Smooth muscle cell (in vitro differentiated cells): ENCODE results near the gene SPG21. TPM values are rescaled to one million over a fixed set of nuclear protein-coding genes. Genes with fewer than 3 reads are reported as not detected.
"Not testable (repeated sequence)": the region's sequence is repeated elsewhere in the genome, so short reads cannot be mapped to it uniquely, and the experiment has no call there.

Experiments used
- DNase-seq: peaks from one replicate; lab custom pipeline; 2025; ENCODE audit not compliant: unreplicated experiment; lab: John Stamatoyannopoulos, UW
- H2AFZ ChIP-seq: fragments of 200-600 bp; sonication (generic); 2 replicates; pipeline ENCODE4 v1.6.0; 2016; ENCODE audit warnings: antibody characterized with exemption, low read depth, mild to moderate bottlenecking
- H3F3A ChIP-seq: fragments of 200-600 bp; sonication (generic); 2 replicates; pipeline ENCODE4 v1.6.0; 2017; ENCODE audit warnings: antibody characterized with exemption, low read depth
- H3K27ac ChIP-seq: fragments of 200-600 bp; sonication (generic); 2 replicates; pipeline ENCODE4 v1.5.1; 2016; ENCODE audit warnings: low read depth, mild to moderate bottlenecking
- H3K27me3 ChIP-seq: fragments of 200-600 bp; sonication (generic); 2 replicates; pipeline ENCODE4 v1.6.1; 2016; ENCODE audit warnings: low read depth, mild to moderate bottlenecking
- H3K36me3 ChIP-seq: fragments of 200-600 bp; sonication (generic); 2 replicates; pipeline ENCODE4 v1.5.1; 2016; ENCODE audit warnings: low read depth
- H3K4me1 ChIP-seq: fragments of 200-600 bp; sonication (generic); 2 replicates; pipeline ENCODE4 v1.5.1; 2016; ENCODE audit warnings: low read depth
- H3K4me2 ChIP-seq: fragments of 200-600 bp; sonication (generic); 2 replicates; pipeline ENCODE4 v1.6.0; 2016; ENCODE audit warnings: mild to moderate bottlenecking
- H3K4me3 ChIP-seq: fragments of 200-600 bp; sonication (generic); 2 replicates; pipeline ENCODE4 v1.5.1; 2016; ENCODE audit warnings: mild to moderate bottlenecking
- H3K79me2 ChIP-seq: fragments of 200-600 bp; sonication (generic); 2 replicates; pipeline ENCODE4 v1.6.0; 2016; ENCODE audit warnings: low read depth, mild to moderate bottlenecking
- H3K9ac ChIP-seq: fragments of 200-600 bp; sonication (generic); 2 replicates; pipeline ENCODE4 v1.6.0; 2016; ENCODE audit warnings: low read depth
- H3K9me3 ChIP-seq: fragments of 200-600 bp; sonication (generic); replicated peaks from 2 replicates; pipeline ENCODE4 v1.5.1; 2016; ENCODE audit warnings: low read depth
- H4K20me1 ChIP-seq: fragments of 200-600 bp; sonication (generic); 2 replicates; pipeline ENCODE4 v1.6.0; 2016; ENCODE audit warnings: low read depth
- CTCF ChIP-seq: fragments of 200-600 bp; sonication (generic); IDR thresholded peaks from 2 replicates; pipeline ENCODE4 v1.5.1; 2017; ENCODE audit warnings: borderline replicate concordance, mild to moderate bottlenecking, antibody characterized with exemption; ENCODE audit not compliant: insufficient read depth, poor library complexity, severe bottlenecking
- WGBS: methylation state at CpG from one replicate; pipeline ENCODE4 v1.1.7; 2016; ENCODE audit warnings: low lambda C conversion rate; 5-methylcytosine and 5-hydroxymethylcytosine counted together
- polyA plus RNA-seq: library from polyadenylated mRNA; unstranded; fragments of >200 nt; fragmentation: Nextera tagmentation; extraction: Ambion mirVana; gene quantifications from 2 replicates; pipeline ENCODE4 v1.2.1, GENCODE V29; 2016
- total RNA-seq: library from RNA; depleted of rRNA; stranded (reverse); fragments of >200 nt; gene quantifications from 2 replicates; pipeline ENCODE4 v1.2.3, GENCODE V29; 2014

Gene SPG21
- total and polyA plus RNA-seq, 2 experiments from 2014 or later: 94.4 to 110 TPM

GRCh38 chr15:65026756-65027155 is 37.0 kb upstream of the SPG21 start:
- no peaks in the 10 kb centered on the region for H4K20me1 ChIP-seq
- no peak for TF ChIP-seq CTCF
- no peak overlapping the region for H3K4me2 ChIP-seq
- H3K79me2 ChIP-seq: peaks cover 13% of the 10 kb centered on the region
- H2AFZ ChIP-seq: no peak overlapping the region
- no peaks in the 10 kb centered on the region for H3K9me3 ChIP-seq
- DNase-seq: no peak
- H3K27me3 ChIP-seq: no peaks in the 10 kb centered on the region
- H3K4me1 ChIP-seq: peaks cover 13% of the 10 kb centered on the region
- no peaks in the 10 kb centered on the region for H3K36me3 ChIP-seq
- no peak overlapping the region for H3K27ac ChIP-seq
- no peak overlapping the region for H3K9ac ChIP-seq
- no peaks in the 10 kb centered on the region for H3F3A ChIP-seq
- WGBS: 98% methylated on average over 6 of the region's 6 CpGs
- no peak overlapping the region for H3K4me3 ChIP-seq

- H3K27ac ChIP-seq: no peak overlapping the region
- H3F3A ChIP-seq: no peaks in the 10 kb centered on the region
- H3K9me3 ChIP-seq: no peaks in the 10 kb centered on the region
- no peaks in the 10 kb centered on the region for H3K79me2 ChIP-seq
- H3K9ac ChIP-seq: no peak overlapping the region
- no peak overlapping the region for H3K4me3 ChIP-seq
- no peaks in the 10 kb centered on the region for H4K20me1 ChIP-seq
- peaks cover 18% of the 10 kb centered on the region for H3K36me3 ChIP-seq
- TF ChIP-seq CTCF: no peak
- H3K27me3 ChIP-seq: no peaks in the 10 kb centered on the region
- H3K4me1 ChIP-seq: no peaks in the 10 kb centered on the region
- H2AFZ ChIP-seq: no peak overlapping the region
- no peak for DNase-seq
- H3K4me2 ChIP-seq: no peak overlapping the region
Measured at GRCh38 chr15:65021488-65021887, 31.8 kb upstream of the SPG21 start.

GRCh38 chr15:65020419-65020818 is 30.7 kb upstream of the SPG21 start:
- Histone ChIP-seq H4K20me1 (no peaks in the 10 kb centered on the region), H3K79me2 (no peaks in the 10 kb centered on the region), H3K4me3 (no peak overlapping the region), H3K27me3 (no peaks in the 10 kb centered on the region), H3K9ac (no peak overlapping the region), H2AFZ (no peak overlapping the region), H3K4me1 (no peaks in the 10 kb centered on the region), H3K27ac (no peak overlapping the region), H3K4me2 (no peak overlapping the region), H3F3A (no peaks in the 10 kb centered on the region), H3K9me3 (no peaks in the 10 kb centered on the region), H3K36me3 (peaks cover 24% of the 10 kb centered on the region)
- WGBS: 100% methylated on average over 1 of the region's 1 CpG
- TF ChIP-seq CTCF: no peak
- no peak for DNase-seq

- not testable (repeated sequence) for H3K9ac ChIP-seq, H3F3A ChIP-seq, H2AFZ ChIP-seq, H3K27me3 ChIP-seq, H3K4me1 ChIP-seq, H3K79me2 ChIP-seq, H3K4me3 ChIP-seq, H4K20me1 ChIP-seq, DNase-seq, H3K4me2 ChIP-seq, H3K27ac ChIP-seq
- WGBS: 97% methylated on average over 4 of the region's 4 CpGs
- Histone ChIP-seq H3K9me3 (peaks cover 13% of the 10 kb centered on the region), H3K36me3 (peaks cover 36% of the 10 kb centered on the region)
Measured at GRCh38 chr15:65011198-65011597, 21.5 kb upstream of the SPG21 start.
